ENCODE results near the gene GPC5.
A peak's percentile ranks its signal among the peaks of the same experiment; 100 is the strongest.

Gene GPC5

GRCh38 chr13:91399189-91400062 lies 1.0 kb downstream of the GPC5 start:
- Histone ChIP-seq H3K4me3 (ENCODE audit: low read depth, low read length) (peak overlapping the region; percentile 70), H3K4me1 (ENCODE audit: control insufficient read depth in 1 of 2, insufficient read depth in 2 of 2, low read length in 2 of 2) (peaks cover 6 to 7% of the 10 kb centered on the region in 2 experiments), H3K4ac (ENCODE audit: low read depth, low read length) (no peak overlapping the region), H3K36me3 (ENCODE audit: control insufficient read depth in 1 of 2, insufficient read depth in 2 of 2, low read length in 2 of 2) (no peaks in the 10 kb centered on the region), H2BK5ac (ENCODE audit: low read depth, low read length, poor library complexity) (no peak overlapping the region), H3K27me3 (ENCODE audit: insufficient read depth, low read length) (peaks cover 15% of the 10 kb centered on the region), H3K9me3 (ENCODE audit: insufficient read depth, low read depth, low read length) (peaks cover 2% of the 10 kb centered on the region), H3K27ac (ENCODE audit: low read depth, low read length) (no peak overlapping the region), H3K9ac (ENCODE audit: low read length) (no peak overlapping the region), H2BK120ac (ENCODE audit: insufficient read depth, low read length, poor library complexity) (no peak overlapping the region), H2BK12ac (ENCODE audit: low read length) (no peak overlapping the region), H2AFZ (ENCODE audit: insufficient read depth, low read length, poor library complexity) (peak overlapping the region; percentile 48), H3K79me1 (ENCODE audit: low read length) (no peaks in the 10 kb centered on the region), H3K79me2 (ENCODE audit: control insufficient read depth, insufficient read depth, low read length, poor library complexity) (no peaks in the 10 kb centered on the region), H3K4me2 (ENCODE audit: low read length) (peak overlapping the region; percentile 77), H3K14ac (ENCODE audit: low read length) (no peak overlapping the region), H4K8ac (ENCODE audit: low read depth, low read length) (no peak overlapping the region), H4K12ac (ENCODE audit: low read depth, low read length) (no peak overlapping the region), H3K23ac (ENCODE audit: low read length) (no peak overlapping the region), H3K18ac (ENCODE audit: low read length) (no peak overlapping the region), H4K91ac (ENCODE audit: low read depth, low read length) (no peak overlapping the region), H2AK5ac (ENCODE audit: low read length) (no peak overlapping the region)
- no peak for DNase-seq
- no CpG with 5 or more reads among the region's 44 CpGs for WGBS (ENCODE audit: extremely low coverage, insufficient coverage, insufficient read length)

DNA sequence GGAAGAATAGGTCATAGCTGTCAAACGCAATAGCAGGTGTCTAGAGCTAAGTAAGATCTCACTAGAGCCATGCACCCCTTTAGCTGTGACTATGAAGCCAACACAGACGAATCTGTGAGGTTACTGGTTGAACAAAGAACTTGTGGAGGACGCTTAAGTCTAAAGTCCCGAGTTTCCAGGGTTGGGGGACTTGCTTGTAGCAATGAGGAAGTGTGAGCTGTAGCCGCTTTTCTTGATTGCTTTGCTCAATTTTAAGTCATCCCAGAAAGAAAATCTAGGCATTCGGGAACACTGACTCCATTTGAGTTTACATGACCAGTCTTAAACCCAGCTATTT lies 1.6 kb downstream of the GPC5 start:
- DNase-seq: no peak
- Histone ChIP-seq H2BK120ac (ENCODE audit: insufficient read depth, low read length, poor library complexity) (no peak overlapping the region), H3K18ac (ENCODE audit: low read length) (no peak overlapping the region), H3K23ac (ENCODE audit: low read length) (no peak overlapping the region), H4K8ac (ENCODE audit: low read depth, low read length) (no peak overlapping the region), H3K4me1 (ENCODE audit: control insufficient read depth in 1 of 2, insufficient read depth in 2 of 2, low read length in 2 of 2) (peaks cover 6 to 7% of the 10 kb centered on the region in 2 experiments), H3K14ac (ENCODE audit: low read length) (no peak overlapping the region), H3K36me3 (ENCODE audit: control insufficient read depth in 1 of 2, insufficient read depth in 2 of 2, low read length in 2 of 2) (no peaks in the 10 kb centered on the region), H3K4ac (ENCODE audit: low read depth, low read length) (no peak overlapping the region), H3K79me2 (ENCODE audit: control insufficient read depth, insufficient read depth, low read length, poor library complexity) (no peaks in the 10 kb centered on the region), H4K12ac (ENCODE audit: low read depth, low read length) (no peak overlapping the region), H2BK5ac (ENCODE audit: low read depth, low read length, poor library complexity) (no peak overlapping the region), H3K4me2 (ENCODE audit: low read length) (no peak overlapping the region), H3K9ac (ENCODE audit: low read length) (no peak overlapping the region), H2BK12ac (ENCODE audit: low read length) (no peak overlapping the region), H4K91ac (ENCODE audit: low read depth, low read length) (no peak overlapping the region), H3K9me3 (ENCODE audit: insufficient read depth, low read depth, low read length) (peaks cover 2% of the 10 kb centered on the region), H3K79me1 (ENCODE audit: low read length) (no peaks in the 10 kb centered on the region), H3K27ac (ENCODE audit: low read depth, low read length) (no peak overlapping the region), H2AK5ac (ENCODE audit: low read length) (no peak overlapping the region), H3K27me3 (ENCODE audit: insufficient read depth, low read length) (peaks cover 15% of the 10 kb centered on the region), H3K4me3 (ENCODE audit: low read depth, low read length) (no peak overlapping the region), H2AFZ (ENCODE audit: insufficient read depth, low read length, poor library complexity) (no peak overlapping the region)
- WGBS (ENCODE audit: extremely low coverage, insufficient coverage, insufficient read length): no CpG with 5 or more reads among the region's 6 CpGs

GRCh38 chr13:91400671-91401070 lies 2.2 kb downstream of the GPC5 start:
- H3K4ac ChIP-seq (ENCODE audit: low read depth, low read length): no peak overlapping the region
- peaks cover 15% of the 10 kb centered on the region for H3K27me3 ChIP-seq (ENCODE audit: insufficient read depth, low read length)
- no peak for DNase-seq
- no peak overlapping the region for H4K91ac ChIP-seq (ENCODE audit: low read depth, low read length)
- no peak overlapping the region for H2AFZ ChIP-seq (ENCODE audit: insufficient read depth, low read length, poor library complexity)
- H3K4me1 ChIP-seq (ENCODE audit: control insufficient read depth in 1 of 2, insufficient read depth in 2 of 2, low read length in 2 of 2): peaks cover 6 to 7% of the 10 kb centered on the region in 2 experiments
- no peak overlapping the region for H3K4me3 ChIP-seq (ENCODE audit: low read depth, low read length)
- H3K18ac ChIP-seq (ENCODE audit: low read length): no peak overlapping the region
- H4K12ac ChIP-seq (ENCODE audit: low read depth, low read length): no peak overlapping the region
- no peak overlapping the region for H4K8ac ChIP-seq (ENCODE audit: low read depth, low read length)
- H2BK120ac ChIP-seq (ENCODE audit: insufficient read depth, low read length, poor library complexity): no peak overlapping the region
- no peaks in the 10 kb centered on the region for H3K79me1 ChIP-seq (ENCODE audit: low read length)
- H3K36me3 ChIP-seq (ENCODE audit: control insufficient read depth in 1 of 2, insufficient read depth in 2 of 2, low read length in 2 of 2): no peaks in the 10 kb centered on the region
- H2BK12ac ChIP-seq (ENCODE audit: low read length): no peak overlapping the region
- no CpG with 5 or more reads among the region's 3 CpGs for WGBS (ENCODE audit: extremely low coverage, insufficient coverage, insufficient read length)
- no peak overlapping the region for H3K14ac ChIP-seq (ENCODE audit: low read length)
- no peaks in the 10 kb centered on the region for H3K79me2 ChIP-seq (ENCODE audit: control insufficient read depth, insufficient read depth, low read length, poor library complexity)
- no peak overlapping the region for H3K23ac ChIP-seq (ENCODE audit: low read length)
- H2BK5ac ChIP-seq (ENCODE audit: low read depth, low read length, poor library complexity): no peak overlapping the region
- no peak overlapping the region for H3K9ac ChIP-seq (ENCODE audit: low read length)
- H3K9me3 ChIP-seq (ENCODE audit: insufficient read depth, low read depth, low read length): peaks cover 2% of the 10 kb centered on the region
- no peak overlapping the region for H3K4me2 ChIP-seq (ENCODE audit: low read length)
- no peak overlapping the region for H3K27ac ChIP-seq (ENCODE audit: low read depth, low read length)
- H2AK5ac ChIP-seq (ENCODE audit: low read length): no peak overlapping the region

GRCh38 chr13:91401920-91402319 lies 3.5 kb downstream of the GPC5 start:
- peaks cover 15% of the 10 kb centered on the region for H3K27me3 ChIP-seq (ENCODE audit: insufficient read depth, low read length)
- H2BK120ac ChIP-seq (ENCODE audit: insufficient read depth, low read length, poor library complexity): no peak overlapping the region
- H3K79me1 ChIP-seq (ENCODE audit: low read length): no peaks in the 10 kb centered on the region
- H3K79me2 ChIP-seq (ENCODE audit: control insufficient read depth, insufficient read depth, low read length, poor library complexity): no peaks in the 10 kb centered on the region
- no peak overlapping the region for H3K4me2 ChIP-seq (ENCODE audit: low read length)
- H4K91ac ChIP-seq (ENCODE audit: low read depth, low read length): no peak overlapping the region
- no peak overlapping the region for H2BK12ac ChIP-seq (ENCODE audit: low read length)
- no peak for DNase-seq
- no peak overlapping the region for H3K18ac ChIP-seq (ENCODE audit: low read length)
- no peak overlapping the region for H3K14ac ChIP-seq (ENCODE audit: low read length)
- no peak overlapping the region for H2BK5ac ChIP-seq (ENCODE audit: low read depth, low read length, poor library complexity)
- no peak overlapping the region for H2AFZ ChIP-seq (ENCODE audit: insufficient read depth, low read length, poor library complexity)
- H3K4me3 ChIP-seq (ENCODE audit: low read depth, low read length): no peak overlapping the region
- no peak overlapping the region for H4K12ac ChIP-seq (ENCODE audit: low read depth, low read length)
- peaks cover 2% of the 10 kb centered on the region for H3K9me3 ChIP-seq (ENCODE audit: insufficient read depth, low read depth, low read length)
- peaks cover 6 to 7% of the 10 kb centered on the region in 2 experiments for H3K4me1 ChIP-seq (ENCODE audit: control insufficient read depth in 1 of 2, insufficient read depth in 2 of 2, low read length in 2 of 2)
- no peak overlapping the region for H3K23ac ChIP-seq (ENCODE audit: low read length)
- H3K4ac ChIP-seq (ENCODE audit: low read depth, low read length): no peak overlapping the region
- no peak overlapping the region for H4K8ac ChIP-seq (ENCODE audit: low read depth, low read length)
- H2AK5ac ChIP-seq (ENCODE audit: low read length): no peak overlapping the region
- WGBS (ENCODE audit: extremely low coverage, insufficient coverage, insufficient read length): no CpG with 5 or more reads among the region's 2 CpGs
- no peak overlapping the region for H3K9ac ChIP-seq (ENCODE audit: low read length)
- H3K27ac ChIP-seq (ENCODE audit: low read depth, low read length): no peak overlapping the region
- no peaks in the 10 kb centered on the region for H3K36me3 ChIP-seq (ENCODE audit: control insufficient read depth in 1 of 2, insufficient read depth in 2 of 2, low read length in 2 of 2)
